Activated T-cell treated with anti-CD3 and anti-CD28 coated beads for 1 hour (primary cell): ENCODE data around the gene KDM4C.
"Not testable (repeated sequence)": the region's sequence is repeated elsewhere in the genome, so short reads cannot be mapped to it uniquely, and the experiment has no call there.

Source experiments
- DNase-seq: peaks from one replicate; pipeline ENCODE4 v3.0.0-alpha.2; 2020; ENCODE audit warnings: low read depth

Gene KDM4C

DNA sequence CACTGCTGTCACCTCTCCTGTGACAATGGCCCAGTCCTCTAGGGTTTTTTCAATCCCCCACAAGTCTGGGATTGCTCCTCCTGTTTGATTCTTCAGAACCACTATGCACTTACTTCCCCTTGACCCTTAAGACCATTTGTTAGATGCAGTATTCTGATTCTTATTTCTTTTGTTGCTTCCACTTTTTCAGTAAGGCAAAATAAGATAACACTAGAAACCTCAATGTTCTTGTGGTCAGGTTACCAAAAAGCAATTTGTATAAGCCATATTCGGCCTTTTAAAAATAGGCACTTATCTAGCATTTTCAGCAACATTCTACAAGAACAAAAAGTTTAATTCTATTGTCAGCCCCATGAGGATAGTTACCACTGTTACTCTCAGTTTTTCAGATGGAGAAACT, 220.0 kb downstream of the KDM4C start:
- DNase-seq = no peak

- DNase-seq = no peak
These were observed 220.8 kb downstream of the KDM4C start for GRCh38 chr9:6978591-6978990.

GRCh38 chr9:6984941-6985578, 227.3 kb downstream of the KDM4C start:
- no peak for DNase-seq

GRCh38 chr9:6986141-6986815, 228.5 kb downstream of the KDM4C start:
- no peak for DNase-seq

GRCh38 chr9:6987381-6987780, 229.6 kb downstream of the KDM4C start:
- DNase-seq = no peak

DNA sequence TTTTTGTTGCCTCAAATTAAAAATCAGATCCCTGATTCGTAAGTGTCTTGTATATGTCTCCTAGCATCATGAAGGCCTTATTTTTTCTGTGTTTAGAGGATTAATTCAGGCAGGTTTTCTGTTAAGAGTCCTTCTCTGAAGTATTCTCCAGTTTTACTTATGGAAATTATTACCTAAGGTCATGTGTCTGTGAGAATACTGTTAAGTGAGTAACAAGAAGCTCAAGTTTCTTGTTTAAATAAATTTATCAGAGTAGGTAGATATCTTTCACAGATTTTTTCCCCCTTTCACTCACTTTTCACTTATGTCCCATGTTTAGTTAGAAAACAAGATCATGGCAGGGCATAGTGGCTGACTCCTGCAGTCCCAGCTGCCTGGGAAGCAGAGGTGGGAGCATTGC, 233.6 kb downstream of the KDM4C start:
- no peak for DNase-seq

DNA sequence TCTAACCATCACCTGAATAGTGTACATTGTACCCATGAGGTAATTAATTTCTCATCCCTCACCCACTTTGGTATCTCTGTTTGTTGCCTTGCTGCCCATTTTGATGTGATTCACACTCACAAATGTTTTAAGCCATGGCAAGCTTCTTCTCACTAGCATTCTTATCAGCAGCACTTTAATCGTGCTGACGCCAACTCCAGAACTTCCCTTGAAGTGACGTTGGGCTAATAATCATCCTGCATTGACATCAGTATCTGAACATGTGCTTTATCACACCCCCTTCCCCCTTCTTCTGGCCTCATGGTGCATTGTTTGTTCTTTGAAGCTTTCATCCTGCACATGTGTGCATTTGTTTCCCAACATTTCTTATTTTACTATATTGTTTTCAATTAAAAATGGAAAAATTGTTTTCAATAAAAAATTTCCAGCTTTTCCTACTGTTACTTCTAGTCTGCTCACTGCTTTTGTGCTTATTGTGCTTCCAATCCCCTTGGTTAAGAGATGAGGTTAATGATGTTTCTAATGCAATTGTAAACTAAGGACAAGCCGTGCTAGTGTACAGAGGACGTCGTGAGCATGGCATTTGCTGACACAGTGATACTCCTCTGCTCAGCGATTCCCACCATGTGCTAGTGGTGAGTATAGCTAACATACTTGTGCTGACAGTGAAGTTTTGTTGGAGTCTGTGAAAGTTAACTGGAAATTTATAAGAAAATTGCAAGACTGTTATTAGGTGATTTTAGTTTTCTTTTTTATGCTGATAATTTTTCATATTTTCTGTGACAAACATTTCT, 238.5 kb downstream of the KDM4C start:
- DNase-seq = no peak

DNA sequence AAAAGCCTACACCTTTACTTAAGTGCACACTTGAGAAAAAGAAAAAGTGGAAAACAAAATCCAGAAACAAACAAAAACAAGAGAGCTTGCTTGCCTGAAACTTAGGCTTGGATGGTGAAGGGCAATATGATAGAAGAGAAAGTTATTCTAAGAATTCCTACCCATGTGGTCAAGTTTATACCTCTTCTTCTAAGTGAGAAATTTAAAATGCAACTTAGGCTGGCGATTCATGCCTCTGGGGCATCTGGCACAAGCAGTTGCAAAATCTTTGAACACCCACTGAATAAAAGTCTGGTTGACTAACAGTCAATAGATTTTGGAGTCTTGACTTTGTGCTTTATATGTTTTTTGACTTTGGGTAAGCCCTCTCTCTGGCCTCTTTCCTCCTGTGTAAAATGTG, 239.6 kb downstream of the KDM4C start:
- DNase-seq = no peak

DNA sequence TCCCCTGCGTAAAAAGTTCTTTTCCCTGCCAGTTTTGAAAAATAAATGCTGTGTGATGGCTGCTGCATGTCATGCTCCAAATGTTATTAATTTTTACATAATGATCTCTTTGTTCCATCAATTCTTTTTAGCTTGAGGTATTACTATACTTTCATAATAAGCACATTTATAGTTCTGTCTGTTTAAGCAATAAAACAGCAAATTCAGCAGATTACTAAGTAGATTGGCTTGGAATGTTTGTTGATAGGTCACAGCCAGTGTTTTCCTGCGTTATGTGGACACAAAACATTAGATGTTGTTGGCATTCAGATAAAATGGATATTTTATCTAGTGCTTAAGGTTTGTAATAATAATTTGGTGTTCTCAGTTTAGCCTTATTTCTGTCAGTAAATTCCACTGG, 242.0 kb downstream of the KDM4C start:
- no peak for DNase-seq

DNA sequence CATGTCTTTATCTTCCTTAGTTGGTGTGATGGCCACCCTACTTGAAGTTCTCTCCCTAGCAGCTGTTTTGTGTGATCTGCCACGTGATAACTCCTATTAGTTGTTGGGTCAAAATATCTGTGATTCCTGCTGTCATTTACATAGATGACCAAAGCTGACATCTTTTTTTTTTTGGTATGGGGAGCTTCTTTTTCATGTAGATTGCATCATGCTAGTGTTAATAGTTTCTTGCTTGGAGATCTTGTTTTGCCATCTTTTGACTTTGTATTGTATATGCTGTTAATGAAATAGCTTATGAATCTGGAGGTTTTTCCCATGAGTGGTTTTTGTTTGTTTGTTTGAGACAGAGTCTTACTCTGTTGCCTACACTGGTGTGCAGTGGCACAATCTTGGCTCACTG, 243.8 kb downstream of the KDM4C start:
- no peak for DNase-seq

- no peak for DNase-seq
These were observed 246.1 kb downstream of the KDM4C start for GRCh38 chr9:7003861-7004260.

GRCh38 chr9:7006417-7006816, 248.6 kb downstream of the KDM4C start:
- no peak for DNase-seq

- no peak for DNase-seq
These were observed 250.6 kb downstream of the KDM4C start for GRCh38 chr9:7008411-7008810.

DNA sequence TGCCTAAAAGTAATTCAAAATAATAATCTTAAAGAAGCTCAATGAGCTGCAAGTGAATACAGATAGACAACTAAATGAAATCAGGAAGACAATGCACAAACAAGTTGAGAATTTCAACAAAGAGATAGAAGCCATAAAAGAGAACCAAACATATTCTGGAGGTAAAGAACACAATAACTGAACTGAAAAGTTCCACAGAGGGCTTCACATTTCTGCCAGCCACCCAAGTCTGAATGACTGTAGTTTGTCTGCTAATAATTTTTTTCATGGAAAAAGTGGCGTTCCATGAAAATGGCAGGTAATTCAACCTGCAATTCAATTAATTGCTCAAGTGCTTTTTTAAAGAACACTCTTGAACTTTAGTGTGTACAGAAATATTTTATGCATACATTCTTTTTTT, 251.3 kb downstream of the KDM4C start:
- no peak for DNase-seq

DNA sequence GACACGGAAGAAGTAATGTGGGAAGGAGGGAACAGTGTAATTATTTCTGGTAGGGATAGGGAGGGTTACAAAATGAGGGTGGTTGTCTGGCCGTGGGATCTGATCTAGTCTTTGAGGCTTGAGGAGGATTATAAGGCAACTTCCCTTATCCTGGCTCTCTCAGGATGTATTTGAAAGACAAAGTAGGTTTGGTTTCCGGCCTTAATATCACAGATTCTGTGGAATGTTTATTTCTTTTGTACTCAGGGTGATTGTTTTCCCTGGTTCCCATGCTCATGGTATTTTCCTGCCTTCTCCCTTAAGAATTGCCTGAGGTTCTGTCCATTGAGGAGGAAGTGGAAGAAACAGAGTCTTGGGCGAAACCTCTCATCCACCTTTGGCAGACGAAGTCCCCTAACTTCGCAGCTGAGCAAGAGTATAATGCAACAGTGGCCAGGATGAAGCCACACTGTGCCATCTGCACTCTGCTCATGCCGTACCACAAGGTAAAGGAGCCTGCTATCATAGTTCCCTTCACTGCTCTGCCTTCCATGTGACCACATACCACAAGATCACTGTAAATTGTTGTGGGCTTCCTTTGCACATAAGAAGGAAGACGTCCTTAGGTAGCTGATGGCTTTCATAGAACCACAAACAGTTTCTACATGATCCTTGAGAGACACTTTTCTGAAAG, 253.8 kb downstream of the KDM4C start:
- DNase-seq = no peak

DNA sequence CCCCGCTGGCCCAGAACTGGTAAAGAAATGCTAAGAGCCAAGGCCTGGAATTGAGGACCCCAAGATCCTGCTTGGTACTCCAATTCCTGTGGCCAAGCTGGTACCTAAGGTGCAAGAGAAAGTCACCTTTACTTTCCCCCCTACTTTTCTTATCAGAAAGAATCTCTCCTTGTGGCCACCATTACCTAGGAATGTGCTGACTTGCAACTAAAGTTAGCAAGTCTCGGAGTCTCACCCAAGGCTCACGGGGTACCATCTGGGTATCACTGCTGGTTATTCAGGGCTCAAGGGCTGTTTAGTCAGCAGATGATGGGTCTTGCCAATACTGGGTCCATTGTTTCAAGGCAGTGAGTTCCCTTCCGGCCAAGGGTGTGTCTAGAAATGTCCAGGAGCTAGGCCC, 270.2 kb downstream of the KDM4C start:
- DNase-seq = no peak

- no peak for DNase-seq
These were observed 270.8 kb downstream of the KDM4C start for GRCh38 chr9:7028591-7028990.

DNA sequence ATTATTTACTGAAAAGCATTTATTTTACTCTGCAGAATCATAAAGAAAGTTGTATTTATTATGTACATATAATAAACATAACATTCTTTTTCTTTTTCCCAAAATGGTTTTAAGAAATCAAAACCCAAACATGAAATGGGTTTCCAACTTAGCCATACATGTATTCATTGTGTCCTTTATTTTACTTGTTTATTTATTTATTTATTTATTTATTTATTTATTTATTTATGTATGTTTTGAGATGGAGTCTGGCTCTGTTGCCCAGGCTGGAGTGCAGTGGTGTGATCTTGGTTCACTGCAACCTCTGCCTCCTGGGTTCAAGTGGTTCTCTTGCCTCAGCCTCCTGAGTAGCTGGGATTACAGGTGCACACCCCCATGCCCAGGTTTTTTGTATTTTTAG, 273.2 kb downstream of the KDM4C start:
- DNase-seq = not testable (repeated sequence)

DNA sequence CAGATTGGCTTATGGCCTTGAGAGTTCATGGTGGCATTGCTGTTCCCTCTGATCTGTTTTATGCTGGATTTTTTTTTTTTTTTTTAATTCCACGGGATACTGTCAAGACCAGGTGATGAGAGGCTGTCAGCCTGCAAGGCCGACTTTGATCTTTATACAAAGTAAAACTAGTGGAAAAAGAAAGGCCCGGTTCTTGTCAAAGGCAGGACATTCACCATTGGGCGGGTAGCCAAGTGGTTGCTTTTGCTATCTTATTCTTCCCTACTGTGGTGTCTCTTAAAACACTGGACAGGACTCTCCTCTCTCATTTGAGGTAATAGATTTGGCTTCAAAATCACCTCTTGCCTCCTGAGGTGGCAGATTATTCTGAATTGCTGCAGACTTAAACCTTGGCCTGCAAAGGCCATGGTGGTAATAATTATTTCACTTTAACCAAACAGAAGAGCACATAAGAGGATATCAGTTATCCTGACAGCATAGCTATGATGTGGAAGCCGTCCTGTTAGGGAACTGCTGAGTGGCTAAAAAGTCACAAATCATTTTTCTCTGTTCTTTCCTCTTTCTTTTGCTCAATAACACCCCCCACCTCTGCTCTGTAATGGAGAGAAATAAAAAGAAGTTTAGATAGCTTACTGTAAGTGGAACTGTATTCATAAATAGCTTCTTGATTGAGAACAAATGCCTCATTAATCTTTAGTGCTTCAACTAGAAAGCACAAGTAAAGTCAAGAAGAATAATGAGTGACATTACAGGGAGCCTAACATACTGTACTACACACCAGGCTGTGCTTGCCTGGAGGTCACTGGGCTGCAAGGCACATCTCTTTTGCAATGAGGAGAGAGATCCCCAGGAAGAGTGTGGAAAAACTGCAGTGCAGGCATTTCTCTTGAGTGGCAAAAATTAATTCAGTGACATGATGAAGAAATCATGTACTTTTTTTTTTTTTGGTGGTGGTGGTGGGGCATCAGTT, 275.6 kb downstream of the KDM4C start:
- DNase-seq = no peak

GRCh38 chr9:7037176-7037575, 279.4 kb downstream of the KDM4C start:
- no peak for DNase-seq

DNA sequence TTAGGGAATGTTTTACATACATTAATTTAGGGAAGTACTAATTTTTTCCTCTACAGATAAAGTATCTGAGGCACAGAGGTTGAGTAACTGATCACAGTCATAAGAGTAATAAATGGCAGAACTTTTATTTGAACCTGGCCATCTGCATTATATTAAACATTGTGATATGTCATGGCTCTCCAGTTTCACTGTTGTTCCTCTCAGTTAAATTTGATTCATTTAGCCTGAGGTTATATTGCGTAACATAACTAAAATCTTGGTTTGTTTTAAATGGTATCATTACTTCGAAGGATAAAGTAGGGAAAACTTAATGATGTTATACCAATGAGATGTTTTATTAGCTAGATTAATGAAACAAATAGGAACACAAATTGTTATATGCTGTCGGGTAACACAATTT, 284.4 kb downstream of the KDM4C start:
- DNase-seq = no peak

DNA sequence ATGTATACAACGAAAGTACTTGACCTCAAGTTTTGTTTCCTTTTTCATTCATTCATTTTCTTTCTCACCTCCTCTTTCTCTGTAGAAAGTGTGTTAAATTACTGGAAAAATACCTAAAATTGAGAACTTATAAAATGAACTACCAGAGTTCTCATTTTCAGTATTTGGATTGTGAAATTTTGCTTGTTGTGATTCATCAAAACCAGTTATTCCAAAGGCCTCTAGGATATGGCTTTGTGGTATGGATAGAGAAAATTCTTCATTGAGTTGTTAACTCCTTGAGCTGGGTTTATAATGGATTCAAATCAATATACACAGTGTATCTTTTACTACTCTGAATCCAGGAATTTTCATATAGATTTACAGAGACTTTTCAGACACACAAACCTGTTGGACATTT, 287.6 kb downstream of the KDM4C start:
- DNase-seq = no peak
